K562 (cell line): ENCODE data around the gene FBN1. TPM values are rescaled to one million over a fixed set of nuclear protein-coding genes. Genes with fewer than 3 reads are reported as not detected.

Source experiments
- ATAC-seq: fragments of 200-7000 bp; cut with Tn5 transposase; 3 replicates; pipeline ENCODE4 v1.9.1; 2020; ENCODE audit warnings: moderate library complexity
- BruUV-seq: library from RNA; stranded (reverse); fragments of 400-500 nt; replicated peaks from 2 replicates; lab custom pipeline; 2021; lab: Mats Ljungman, UMichigan
- CTCF ChIA-PET: fragments of 300-600 bp; formaldehyde crosslinking; extraction: SDS; loops from one replicate; lab custom pipeline; 2021; ENCODE audit warnings: low intra/inter-chr PET ratio; lab: Yijun Ruan, JAX
- POLR2A ChIA-PET: fragments of 300-600, 350-650 bp; sonication (Branson Sonifier 250); formaldehyde crosslinking; extraction: SDS; loops from one replicate; lab custom pipeline; 2021; ENCODE audit warnings: antibody characterized with exemption, inconsistent platforms; lab: Yijun Ruan, JAX
- DNase-seq, 4 experiments: peaks; one replicate each; pipeline versions ENCODE4 v3.0.0 to v3.0.0-alpha.2; 2011 to 2018; ENCODE audit warnings: low spot score in 3 of 4, mixed read lengths in 3 of 4; ENCODE audit errors: extremely low read depth in 1 of 4
- FAIRE-seq: peaks from 2 replicates; lab custom pipeline; 2011; peaks lifted over from hg19 to GRCh38; lab: Jason Lieb, UNC
- H2AFZ ChIP-seq: 2 replicates; pipeline ENCODE4 v1.6.0; 2011; ENCODE audit warnings: low read depth, low read length, control low read depth, inconsistent platforms
- H3K27ac ChIP-seq: fragments of 200-600 bp; 3 replicates; pipeline ENCODE4 v1.8.0; 2011; ENCODE audit warnings: low read depth, mild to moderate bottlenecking, control low read depth, inconsistent platforms, low read length, moderate library complexity, mixed read lengths; ENCODE audit errors: extremely low read depth
- H3K27me3 ChIP-seq, 2 experiments: fragments of 300-600 bp in 1 of 2; 2 replicates in 1 of 2; 3 replicates in 1 of 2; pipeline versions ENCODE4 v1.6.0 to v1.8.0; 2011; ENCODE audit warnings: inconsistent platforms in 2 of 2, low read length in 2 of 2, mild to moderate bottlenecking in 1 of 2, mixed read lengths in 1 of 2, moderate library complexity in 1 of 2; ENCODE audit not compliant: control insufficient read depth in 2 of 2, insufficient read depth in 2 of 2
- H3K36me3 ChIP-seq: fragments of 300-600 bp; 3 replicates; pipeline ENCODE4 v1.8.0; 2011; ENCODE audit warnings: mild to moderate bottlenecking, low read length, inconsistent platforms; ENCODE audit not compliant: control insufficient read depth, insufficient read depth
- H3K4me1 ChIP-seq, 2 experiments: fragments of 200-600 bp in 1 of 2; replicated peaks in 1 of 2; 2 replicates in 1 of 2; 3 replicates in 1 of 2; pipeline versions ENCODE4 v1.5.1 to v1.8.0; 2011; ENCODE audit warnings: inconsistent platforms in 2 of 2, low read length in 2 of 2, mild to moderate bottlenecking in 1 of 2, mixed read lengths in 1 of 2, moderate library complexity in 1 of 2; ENCODE audit not compliant: control insufficient read depth in 2 of 2, insufficient read depth in 2 of 2
- H3K4me2 ChIP-seq: 2 replicates; pipeline ENCODE4 v1.6.1; 2011; ENCODE audit warnings: low read length, control low read depth, inconsistent platforms, mixed read lengths; ENCODE audit not compliant: insufficient read depth
- H3K4me3 ChIP-seq: fragments of 200-600 bp; sonication (generic), shearing (Covaris generic); 2 replicates; pipeline ENCODE4 v1.5.1; 2016; ENCODE audit warnings: control low read depth, inconsistent platforms
- H3K79me2 ChIP-seq: fragments of 200-600 bp; 3 replicates; pipeline ENCODE4 v1.8.0; 2011; ENCODE audit warnings: low read length, inconsistent platforms; ENCODE audit not compliant: control insufficient read depth, insufficient read depth
- H3K9ac ChIP-seq, 2 experiments: 2 replicates each; pipeline versions ENCODE4 v1.6.0 to v1.6.1; 2011; ENCODE audit warnings: low read depth in 2 of 2, low read length in 2 of 2, control low read depth in 1 of 2, inconsistent platforms in 1 of 2, mild to moderate bottlenecking in 1 of 2, mixed read lengths in 1 of 2; ENCODE audit not compliant: insufficient read depth in 1 of 2
- H3K9me1 ChIP-seq: one replicate; pipeline ENCODE4 v1.6.0; 2011; ENCODE audit warnings: inconsistent platforms, mild to moderate bottlenecking, low read length, moderate library complexity; ENCODE audit not compliant: control insufficient read depth, insufficient read depth
- H3K9me3 ChIP-seq: replicated peaks from 2 replicates; pipeline ENCODE4 v1.5.1; 2011; ENCODE audit warnings: low read depth, low read length, inconsistent platforms; ENCODE audit not compliant: control insufficient read depth, insufficient read depth
- H4K20me1 ChIP-seq: replicated peaks from 2 replicates; pipeline ENCODE4 v1.6.1; 2011; ENCODE audit warnings: low read length, inconsistent platforms, mixed read lengths; ENCODE audit not compliant: control insufficient read depth, insufficient read depth
- HOXB6 ChIP-seq: fragments of 250-450 bp; sonication (Bioruptor Pico); IDR thresholded peaks from 2 replicates; pipeline ENCODE4 v1.5.1; 2022; ENCODE audit warnings: mild to moderate bottlenecking, borderline replicate concordance
- NFIC ChIP-seq: fragments of 450-650 bp; IDR thresholded peaks from 2 replicates; pipeline ENCODE4 v1.6.1; 2017; ENCODE audit warnings: mild to moderate bottlenecking, inconsistent platforms
- RBBP5 ChIP-seq: fragments of 200-600 bp; sonication (generic); IDR thresholded peaks from 2 replicates; pipeline ENCODE4 v1.6.1; 2012; ENCODE audit warnings: borderline replicate concordance, mild to moderate bottlenecking, low read length, control low read depth, inconsistent platforms; ENCODE audit not compliant: insufficient read depth, poor library complexity, severe bottlenecking
- RBM25 ChIP-seq: fragments of 200-400 bp; formaldehyde crosslinking; IDR thresholded peaks from 2 replicates; pipeline ENCODE4 v1.6.1; 2018; ENCODE audit warnings: low read length, low read depth, moderate library complexity; ENCODE audit not compliant: severe bottlenecking
- RBM39 ChIP-seq: fragments of 200-400 bp; formaldehyde crosslinking; optimal IDR thresholded peaks from 2 replicates; pipeline ENCODE3; 2018; ENCODE audit warnings: low read depth, low read length
- WGBS: fragments of 100-300 bp; shearing (Covaris generic); methylation state at CpG from one replicate; pipeline ENCODE4 v1.1.6; 2016; ENCODE audit warnings: low coverage, mixed read lengths; ENCODE audit not compliant: insufficient coverage; ENCODE audit errors: missing lambda C conversion rate; 5-methylcytosine and 5-hydroxymethylcytosine counted together
- in situ Hi-C: fragments of 300-500 bp; cut with MboI; formaldehyde crosslinking; loops from 4 replicates; pipeline ENCODE4 v1.15.0; 2018; ENCODE audit warnings: inconsistent platforms, mixed read lengths
- intact Hi-C: fragments of 100-400 bp; cut with micrococcal nuclease; formaldehyde crosslinking; loops from 2 replicates; pipeline ENCODE4 v1.14.2; 2022
- polyA plus RNA-seq, 8 experiments: library from polyadenylated mRNA; depleted of rRNA in 4 of 8; stranded (reverse) in 5 of 8; unstranded in 3 of 8; fragments of >200 nt; fragmentation: Nextera tagmentation in 2 of 8; fragmentation: Illumina TruSeq in 1 of 8; extraction: Ambion mirVana in 2 of 8; extraction: Trizol in 1 of 8; gene quantifications; 2 replicates each; pipeline versions ENCODE4 v1.2.1 to v1.2.3, GENCODE V29; 2011 to 2014; ENCODE audit warnings: inconsistent platforms in 1 of 8, missing spikeins in 1 of 8
- total RNA-seq, 7 experiments: library from RNA; depleted of rRNA in 6 of 7; stranded (reverse); fragments of >200 nt in 6 of 7; fragmentation: Illumina TruSeq in 2 of 7; extraction: Trizol in 2 of 7; gene quantifications; 2 replicates each; pipeline versions ENCODE4 v1.2.1 to v1.2.3, GENCODE V29; 2011 to 2021; ENCODE audit warnings: low replicate concordance in 1 of 7
- TF ChIP-seq, protein P1 (sequence below): fragments of 450-650 bp; IDR thresholded peaks from 2 replicates; pipeline ENCODE4 v1.6.1; 2016; ENCODE audit warnings: antibody characterized with exemption
- TF ChIP-seq, protein P2 (sequence below): IDR thresholded peaks from 2 replicates; pipeline ENCODE4 v1.6.1; 2011; ENCODE audit warnings: borderline replicate concordance, low read depth, mild to moderate bottlenecking, moderate library complexity, low read length; ENCODE audit not compliant: insufficient read depth, poor library complexity, severe bottlenecking

The FBN1 gene
- total and polyA plus RNA-seq, 9 of the 15 experiments (the other 6 are each of a cell fraction or from before 2014, with no cell fraction given), result 0.15 to 1.2 (median 0.60) TPM

DNA sequence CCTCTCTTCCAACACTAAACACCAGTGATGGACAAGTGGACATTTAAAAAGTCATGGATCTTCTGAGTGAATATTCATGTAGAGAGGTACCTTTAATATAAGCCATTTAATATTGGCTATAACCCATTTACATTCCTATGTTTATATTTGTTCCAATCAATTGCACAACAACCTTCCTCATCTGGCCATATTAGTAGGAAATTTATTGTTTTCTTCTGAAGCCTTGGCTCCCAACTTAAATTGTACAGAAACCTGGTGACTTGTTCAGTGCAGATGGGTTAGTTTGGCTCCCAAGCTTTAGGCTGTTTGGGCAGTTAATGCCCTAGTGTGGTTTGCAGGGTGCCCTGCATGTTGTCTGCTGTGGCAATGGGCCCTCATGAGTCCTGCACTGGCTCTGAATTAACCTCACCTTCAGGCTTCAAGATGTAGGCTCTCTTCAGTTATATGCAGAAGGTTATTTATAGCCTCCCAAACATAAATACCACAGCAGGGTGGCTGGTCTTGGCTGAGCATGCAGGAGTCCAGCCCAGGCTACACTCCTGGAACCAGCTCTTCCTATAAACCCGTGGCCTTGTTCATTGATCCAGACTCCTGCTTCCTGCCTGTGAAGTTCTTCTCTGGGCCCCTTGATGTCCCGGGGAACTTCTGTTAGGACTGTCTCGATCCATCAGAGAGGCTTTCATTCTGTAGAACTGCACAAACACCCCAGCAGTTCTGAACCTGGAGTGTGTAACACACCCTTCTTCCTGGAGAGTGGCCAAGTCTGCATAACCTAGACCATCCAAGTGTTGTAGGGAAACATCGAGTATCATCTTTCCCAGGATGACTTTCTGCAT is 257.3 kb downstream of the FBN1 start:
- Histone ChIP-seq H3K27ac (no peak overlapping the region), H3K79me2 (no peaks in the 10 kb centered on the region), H3K27me3 (peaks cover 0 to 2% of the 10 kb centered on the region in 2 experiments; a peak in 3 of 5 replicates), H3K4me3 (no peak overlapping the region), H3K9ac (no peak overlapping the region), H3K9me3 (no peaks in the 10 kb centered on the region), H3K36me3 (no peaks in the 10 kb centered on the region), H3K9me1 (no peaks in the 10 kb centered on the region), H3K4me1 (no peaks in the 10 kb centered on the region), H3K4me2 (no peak overlapping the region), H4K20me1 (no peaks in the 10 kb centered on the region), H2AFZ (no peak overlapping the region)
- 0 out of 2 replicates have a peak, but pooled peaks have one; percentile 6 for TF ChIP-seq NFIC
- TF ChIP-seq RBM25, result no peak
- no TSS peak for BruUV-seq
- FAIRE-seq (no peak), ATAC-seq (no peak), DNase-seq (no peak)
- in situ Hi-C loops, result no loop called here
- intact Hi-C loops, result no loop called here
- 2% methylated on average over 4 of the region's 4 CpGs for WGBS
- ChIA-PET POLR2A (no interaction called here), CTCF (no interaction called here)

DNA sequence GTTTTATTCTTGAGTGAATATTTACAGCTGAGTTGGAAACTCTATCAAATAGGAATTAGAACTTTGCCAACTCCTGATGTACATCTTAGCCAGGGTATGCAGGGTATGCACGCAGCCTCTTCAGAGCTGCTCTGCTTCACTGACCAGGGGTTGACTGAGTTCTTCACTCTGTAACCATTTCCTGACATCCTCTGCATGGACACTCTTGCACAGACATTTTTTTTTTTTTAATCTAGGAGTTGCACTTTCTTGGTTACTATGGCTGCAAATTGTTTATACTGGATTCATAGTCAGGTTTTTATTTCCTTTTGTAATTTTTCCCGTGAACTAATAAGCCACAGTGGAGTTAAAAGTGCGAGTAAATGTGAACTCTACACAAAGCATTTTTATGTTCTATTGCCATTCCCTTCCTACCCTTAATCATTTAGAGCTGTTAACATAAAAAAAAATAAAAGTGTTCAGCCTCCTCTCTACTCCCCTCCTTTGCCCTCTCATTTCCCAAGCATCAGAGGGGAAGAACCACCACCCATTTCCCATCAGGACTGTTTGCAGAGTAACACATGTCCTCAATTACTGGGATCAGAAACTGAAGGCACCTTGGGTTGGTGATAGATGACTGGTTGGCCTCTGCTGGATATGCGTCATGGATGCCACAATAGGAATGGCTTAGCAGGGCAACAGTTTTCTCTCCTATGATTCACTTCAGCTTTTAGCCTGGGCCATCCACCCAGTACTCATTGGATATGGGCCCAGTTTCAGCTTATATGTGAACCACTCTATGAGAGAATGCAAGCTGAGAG is 260.3 kb downstream of the FBN1 start:
- no TSS peak for BruUV-seq
- H2AFZ ChIP-seq, result no peak overlapping the region
- in situ Hi-C loops (no loop called here), intact Hi-C loops (no loop called here)
- no peaks in the 10 kb centered on the region; a peak in 1 of 5 replicates for H3K27me3 ChIP-seq
- no peak for FAIRE-seq
- no peak overlapping the region for H3K27ac ChIP-seq
- H3K36me3 ChIP-seq, result no peaks in the 10 kb centered on the region
- no peak for DNase-seq
- no peaks in the 10 kb centered on the region for H3K79me2 ChIP-seq
- POLR2A ChIA-PET, result no interaction called here
- CTCF ChIA-PET, result interaction anchor here (0.7 kb wide), 1 partner anchor 1931 kb away, joined by 3 read pairs; no protein-coding TSS in a partner anchor
- no peaks in the 10 kb centered on the region for H3K9me1 ChIP-seq
- no peaks in the 10 kb centered on the region for H3K9me3 ChIP-seq
- H3K4me1 ChIP-seq, result no peaks in the 10 kb centered on the region
- no peak overlapping the region for H3K4me3 ChIP-seq
- no peak overlapping the region for H3K4me2 ChIP-seq
- 0% methylated on average over 4 of the region's 4 CpGs for WGBS
- no peaks in the 10 kb centered on the region for H4K20me1 ChIP-seq
- H3K9ac ChIP-seq, result no peak overlapping the region
- ATAC-seq, result no peak
- TF ChIP-seq RBM39, result no peak
- TF ChIP-seq, protein P1, sequence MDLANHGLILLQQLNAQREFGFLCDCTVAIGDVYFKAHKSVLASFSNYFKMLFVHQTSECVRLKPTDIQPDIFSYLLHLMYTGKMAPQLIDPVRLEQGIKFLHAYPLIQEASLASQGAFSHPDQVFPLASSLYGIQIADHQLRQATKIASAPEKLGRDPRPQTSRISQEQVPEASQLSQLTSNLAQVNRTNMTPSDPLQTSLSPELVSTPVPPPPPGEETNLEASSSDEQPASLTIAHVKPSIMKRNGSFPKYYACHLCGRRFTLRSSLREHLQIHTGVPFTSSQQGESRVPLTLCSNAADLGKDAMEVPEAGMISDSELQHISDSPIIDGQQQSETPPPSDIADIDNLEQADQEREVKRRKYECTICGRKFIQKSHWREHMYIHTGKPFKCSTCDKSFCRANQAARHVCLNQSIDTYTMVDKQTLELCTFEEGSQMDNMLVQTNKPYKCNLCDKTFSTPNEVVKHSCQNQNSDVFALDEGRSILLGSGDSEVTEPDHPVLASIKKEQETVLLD, result no peak
- no peak for TF ChIP-seq HOXB6 (CRISPR knock-in tag)
- TF ChIP-seq RBBP5, result no peak
- TF ChIP-seq, protein P2, sequence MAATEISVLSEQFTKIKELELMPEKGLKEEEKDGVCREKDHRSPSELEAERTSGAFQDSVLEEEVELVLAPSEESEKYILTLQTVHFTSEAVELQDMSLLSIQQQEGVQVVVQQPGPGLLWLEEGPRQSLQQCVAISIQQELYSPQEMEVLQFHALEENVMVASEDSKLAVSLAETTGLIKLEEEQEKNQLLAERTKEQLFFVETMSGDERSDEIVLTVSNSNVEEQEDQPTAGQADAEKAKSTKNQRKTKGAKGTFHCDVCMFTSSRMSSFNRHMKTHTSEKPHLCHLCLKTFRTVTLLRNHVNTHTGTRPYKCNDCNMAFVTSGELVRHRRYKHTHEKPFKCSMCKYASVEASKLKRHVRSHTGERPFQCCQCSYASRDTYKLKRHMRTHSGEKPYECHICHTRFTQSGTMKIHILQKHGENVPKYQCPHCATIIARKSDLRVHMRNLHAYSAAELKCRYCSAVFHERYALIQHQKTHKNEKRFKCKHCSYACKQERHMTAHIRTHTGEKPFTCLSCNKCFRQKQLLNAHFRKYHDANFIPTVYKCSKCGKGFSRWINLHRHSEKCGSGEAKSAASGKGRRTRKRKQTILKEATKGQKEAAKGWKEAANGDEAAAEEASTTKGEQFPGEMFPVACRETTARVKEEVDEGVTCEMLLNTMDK, result no peak
